Brain microvascular endothelial cell (primary cell): ENCODE measurements around the gene SUMO2.
"Not testable (repeated sequence)": the region's sequence is repeated elsewhere in the genome, so short reads cannot be mapped to it uniquely, and the experiment has no call there.

Experiments
- DNase-seq: peaks from one replicate; pipeline ENCODE4 v3.0.0-alpha.2; 2020
- H3K27ac ChIP-seq: fragments of 250-450 bp; sonication (Bioruptor Pico); 2 replicates; pipeline ENCODE4 v1.5.1; 2020; ENCODE audit warnings: mild to moderate bottlenecking, moderate library complexity
- H3K27me3 ChIP-seq: fragments of 250-450 bp; sonication (Bioruptor Pico); replicated peaks from 2 replicates; pipeline ENCODE4 v1.5.1; 2020; ENCODE audit warnings: mild to moderate bottlenecking
- H3K36me3 ChIP-seq: fragments of 250-450 bp; sonication (Bioruptor Pico); replicated peaks from 2 replicates; pipeline ENCODE4 v1.5.1; 2020; ENCODE audit warnings: mild to moderate bottlenecking
- H3K4me3 ChIP-seq: 2 replicates; pipeline ENCODE4 v1.5.1; 2011; ENCODE audit warnings: low read depth, mild to moderate bottlenecking, control low read depth, low read length, moderate library complexity
- in situ Hi-C: cut with HindIII; loops from 2 replicates; pipeline ENCODE4 v1.10.0; 2017; ENCODE audit warnings: low sequenced_read_pairs, low pct_ligation_motif_present
- TF ChIP-seq, protein P1 (sequence below): IDR thresholded peaks from 2 replicates; pipeline ENCODE4 v1.5.1; 2011; ENCODE audit warnings: low read depth, mild to moderate bottlenecking, moderate library complexity, low read length, control low read depth, inconsistent platforms; ENCODE audit errors: missing control alignments

SUMO2 gene

DNA sequence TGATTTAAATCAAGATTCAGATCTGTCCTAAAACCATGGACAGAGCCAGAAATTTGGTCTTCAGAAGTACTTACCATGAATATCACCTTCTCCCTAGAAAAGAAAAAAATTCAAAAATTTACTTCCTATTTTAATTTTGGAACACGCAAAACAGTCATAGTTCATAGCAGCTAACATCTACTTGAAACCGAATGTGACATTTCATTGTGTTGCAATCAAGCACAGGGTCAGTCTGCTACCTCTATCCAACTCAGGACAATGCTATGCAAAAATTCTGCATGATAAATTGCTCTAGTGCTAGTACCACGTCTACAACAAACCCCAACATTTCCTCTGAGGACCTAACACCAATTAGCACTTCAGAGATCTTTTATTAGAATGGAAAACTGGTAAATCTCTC, 36.2 kb downstream of the SUMO2 start:
- Histone ChIP-seq H3K27ac (no peak overlapping the region), H3K27me3 (no peaks in the 10 kb centered on the region), H3K36me3 (peaks cover 63% of the 10 kb centered on the region), H3K4me3 (no peak overlapping the region)
- DNase-seq: no peak
- TF ChIP-seq, protein P1, sequence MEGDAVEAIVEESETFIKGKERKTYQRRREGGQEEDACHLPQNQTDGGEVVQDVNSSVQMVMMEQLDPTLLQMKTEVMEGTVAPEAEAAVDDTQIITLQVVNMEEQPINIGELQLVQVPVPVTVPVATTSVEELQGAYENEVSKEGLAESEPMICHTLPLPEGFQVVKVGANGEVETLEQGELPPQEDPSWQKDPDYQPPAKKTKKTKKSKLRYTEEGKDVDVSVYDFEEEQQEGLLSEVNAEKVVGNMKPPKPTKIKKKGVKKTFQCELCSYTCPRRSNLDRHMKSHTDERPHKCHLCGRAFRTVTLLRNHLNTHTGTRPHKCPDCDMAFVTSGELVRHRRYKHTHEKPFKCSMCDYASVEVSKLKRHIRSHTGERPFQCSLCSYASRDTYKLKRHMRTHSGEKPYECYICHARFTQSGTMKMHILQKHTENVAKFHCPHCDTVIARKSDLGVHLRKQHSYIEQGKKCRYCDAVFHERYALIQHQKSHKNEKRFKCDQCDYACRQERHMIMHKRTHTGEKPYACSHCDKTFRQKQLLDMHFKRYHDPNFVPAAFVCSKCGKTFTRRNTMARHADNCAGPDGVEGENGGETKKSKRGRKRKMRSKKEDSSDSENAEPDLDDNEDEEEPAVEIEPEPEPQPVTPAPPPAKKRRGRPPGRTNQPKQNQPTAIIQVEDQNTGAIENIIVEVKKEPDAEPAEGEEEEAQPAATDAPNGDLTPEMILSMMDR: no peak
- in situ Hi-C loops: no loop called here

DNA sequence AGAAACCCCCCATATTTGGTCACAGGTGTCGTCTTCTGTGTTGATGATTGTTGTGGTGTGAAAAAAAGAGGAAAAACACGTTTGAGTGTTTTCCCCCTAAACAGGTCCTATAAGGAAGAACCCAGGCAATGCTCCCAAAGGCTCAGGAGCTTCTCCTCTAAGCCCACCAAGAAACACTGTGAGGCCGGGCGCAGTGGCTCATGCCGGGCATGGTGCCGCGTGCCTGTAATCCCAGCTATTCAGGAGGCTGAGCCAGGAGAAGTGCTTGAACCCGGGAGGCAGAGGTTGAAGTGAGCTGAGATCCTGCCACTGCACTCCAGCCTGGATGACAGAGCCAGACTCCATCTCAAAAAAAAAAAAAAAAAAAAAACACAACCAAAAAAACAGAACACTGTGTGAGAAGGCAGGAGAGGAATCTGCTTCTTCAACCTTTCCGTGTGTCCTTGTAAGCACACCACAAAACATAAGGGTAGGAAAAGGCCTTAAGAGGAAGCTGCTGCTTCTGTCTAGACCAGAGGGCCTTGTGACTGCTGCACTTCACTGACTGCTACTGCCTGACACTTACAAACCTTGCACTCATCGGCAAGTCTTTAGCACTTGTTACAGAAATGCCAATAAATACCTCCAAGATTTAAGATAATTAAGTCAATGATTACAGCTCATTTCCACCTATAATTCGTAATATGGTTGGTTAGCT, 37.8 kb downstream of the SUMO2 start:
- no peak for DNase-seq
- H3K27me3 ChIP-seq: no peaks in the 10 kb centered on the region
- in situ Hi-C loops: no loop called here
- H3K27ac ChIP-seq: no peak overlapping the region
- no peak overlapping the region for H3K4me3 ChIP-seq
- TF ChIP-seq, protein P1: no peak
- peaks cover 70% of the 10 kb centered on the region for H3K36me3 ChIP-seq

DNA sequence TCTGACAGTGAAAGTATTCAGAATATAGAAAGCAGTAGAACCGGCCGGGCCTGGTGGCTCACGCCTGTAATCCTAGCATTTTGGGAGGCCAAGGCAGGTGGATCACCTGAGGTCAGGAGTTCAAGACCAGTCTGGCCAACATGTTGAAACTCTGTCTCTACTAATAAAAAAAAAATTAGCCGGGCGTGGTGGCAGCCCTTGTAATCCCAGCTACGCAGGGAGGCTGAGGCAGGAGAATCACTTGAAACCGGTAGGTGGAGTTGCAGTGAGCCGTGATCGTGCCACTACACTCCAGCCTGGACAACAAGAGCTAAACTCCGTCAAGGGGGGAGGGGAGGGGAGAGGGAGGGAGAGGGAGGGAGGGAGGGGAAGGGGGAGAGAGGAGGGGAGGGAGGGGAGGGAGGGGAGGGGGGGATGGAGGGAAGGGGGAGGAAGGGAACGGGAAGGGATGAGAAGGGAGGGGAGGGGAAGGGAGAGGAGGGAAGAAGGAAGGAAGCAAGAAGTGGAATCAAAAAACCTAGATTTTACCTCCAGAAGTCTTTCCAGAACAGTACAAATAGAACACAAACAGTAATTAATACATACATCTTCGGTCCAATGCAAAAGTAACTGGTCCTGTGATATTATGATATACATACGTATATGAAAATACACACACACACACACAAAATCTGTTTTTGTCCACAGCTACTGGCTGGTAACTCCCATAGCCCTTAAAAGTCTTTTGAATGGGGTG, 40.4 kb downstream of the SUMO2 start:
- Histone ChIP-seq H3K36me3 (peaks cover 62% of the 10 kb centered on the region), H3K27ac (no peak overlapping the region), H3K27me3 (no peaks in the 10 kb centered on the region), H3K4me3 (no peak overlapping the region)
- TF ChIP-seq, protein P1: no peak
- in situ Hi-C loops: no loop called here
- no peak for DNase-seq

DNA sequence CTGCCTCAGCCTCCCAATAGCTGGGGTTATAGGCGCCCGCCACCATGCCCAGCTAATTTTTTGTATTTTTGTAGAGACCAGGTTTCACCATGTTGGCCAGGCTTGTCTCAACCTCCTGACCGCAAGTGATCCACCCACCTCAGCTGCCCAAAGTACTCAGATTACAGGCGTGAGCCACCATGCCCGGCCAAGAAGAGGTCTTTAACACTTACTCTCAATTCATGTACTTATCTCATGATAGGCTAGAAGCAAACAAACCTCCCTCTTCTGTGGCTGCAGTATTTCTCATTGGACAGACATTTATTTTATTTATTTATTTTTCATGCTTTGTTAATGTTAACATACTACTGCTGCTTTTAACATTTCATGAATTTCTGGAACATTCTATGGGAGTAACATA, 44.2 kb downstream of the SUMO2 start:
- Histone ChIP-seq H3K27me3 (no peaks in the 10 kb centered on the region), H3K27ac (no peak overlapping the region), H3K36me3 (peaks cover 35% of the 10 kb centered on the region), H3K4me3 (no peak overlapping the region)
- in situ Hi-C loops: no loop called here
- TF ChIP-seq, protein P1: no peak
- no peak for DNase-seq

DNA sequence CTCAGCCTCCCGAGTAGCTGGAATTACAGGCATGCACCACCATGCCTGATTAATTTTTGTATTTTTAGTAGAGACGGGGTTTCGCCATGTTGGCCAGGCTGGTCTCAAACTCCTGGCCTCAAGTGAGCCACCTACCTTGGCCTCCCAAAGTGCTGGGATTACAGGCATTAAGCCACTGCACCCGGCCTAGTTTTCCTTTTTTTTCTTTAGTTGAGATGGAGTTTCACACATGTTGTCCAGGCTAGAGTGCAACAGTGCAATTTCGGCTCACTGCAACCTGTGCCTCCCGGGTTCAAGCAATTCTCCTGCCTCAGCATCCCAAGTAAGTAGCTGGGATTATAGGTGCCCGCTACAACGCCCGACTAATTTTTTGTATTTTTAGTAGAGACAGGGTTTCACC, 45.0 kb downstream of the SUMO2 start:
- H3K27me3 ChIP-seq, H3K4me3 ChIP-seq, H3K27ac ChIP-seq, in situ Hi-C loops, DNase-seq: not testable (repeated sequence)
- H3K36me3 ChIP-seq: peaks cover 27% of the 10 kb centered on the region

DNA sequence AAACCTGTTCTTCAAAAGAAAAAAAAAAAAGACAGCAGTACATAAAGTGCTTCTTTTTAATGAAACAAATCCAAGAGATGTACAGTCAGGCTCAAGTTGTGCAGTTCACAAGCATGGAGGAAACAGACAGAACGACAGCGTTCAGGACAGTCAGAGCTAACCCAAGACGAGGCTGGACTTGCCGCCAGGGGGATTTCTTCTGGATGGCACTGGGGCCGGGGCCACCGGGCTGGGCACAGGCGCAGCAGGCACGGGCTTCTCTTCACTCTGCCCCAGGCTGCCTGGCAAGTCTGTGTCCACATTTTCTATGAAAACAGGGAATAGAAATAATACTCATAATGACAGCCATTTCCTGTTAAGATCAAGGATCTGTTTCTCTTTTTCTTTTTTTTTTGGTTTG, 46.8 kb downstream of the SUMO2 start:
- Histone ChIP-seq H3K4me3 (no peak overlapping the region), H3K27me3 (no peaks in the 10 kb centered on the region), H3K36me3 (peaks cover 12% of the 10 kb centered on the region), H3K27ac (no peak overlapping the region)
- no peak for DNase-seq
- in situ Hi-C loops: no loop called here
- TF ChIP-seq, protein P1: no peak
